HG02610 (cell line): Measurements from ENCODE around the gene ZNF777.
A peak's percentile ranks its signal among the peaks of the same experiment; 100 is the strongest.
"Not testable (repeated sequence)": the region's sequence is repeated elsewhere in the genome, so short reads cannot be mapped to it uniquely, and the experiment has no call there.

Experiments used
- ATAC-seq: cut with Tn5 transposase; IDR thresholded peaks from one replicate; pipeline ENCODE4 v1.9.1; 2021; ENCODE audit warnings: mild to moderate bottlenecking, moderate library complexity; ENCODE audit not compliant: unreplicated experiment

ZNF777 gene

GRCh38 chr7:149455175-149455950, 5.5 kb downstream of the ZNF777 start:
- no peak for ATAC-seq

- no peak for ATAC-seq
These were observed 6.1 kb downstream of the ZNF777 start for GRCh38 chr7:149454750-149455149.

GRCh38 chr7:149454006-149454405, 6.9 kb downstream of the ZNF777 start:
- ATAC-seq, result no peak

GRCh38 chr7:149450821-149451220, 10.0 kb downstream of the ZNF777 start:
- ATAC-seq, result no peak

GRCh38 chr7:149449897-149450296, 11.0 kb downstream of the ZNF777 start:
- no peak for ATAC-seq

GRCh38 chr7:149448961-149449360, 11.9 kb downstream of the ZNF777 start:
- no peak for ATAC-seq

- ATAC-seq, result not testable (repeated sequence)
These were observed 14.8 kb downstream of the ZNF777 start for GRCh38 chr7:149446026-149446425.

GRCh38 chr7:149444287-149444686, 16.6 kb downstream of the ZNF777 start:
- ATAC-seq, result no peak

- no peak for ATAC-seq
These were observed 17.3 kb downstream of the ZNF777 start for GRCh38 chr7:149443523-149443922.

- no peak for ATAC-seq
These were observed 17.9 kb downstream of the ZNF777 start for GRCh38 chr7:149442924-149443323.

GRCh38 chr7:149440222-149440621, 20.6 kb downstream of the ZNF777 start:
- no peak for ATAC-seq

GRCh38 chr7:149436358-149436757, 24.5 kb downstream of the ZNF777 start:
- no peak for ATAC-seq

GRCh38 chr7:149433124-149433523, 27.7 kb downstream of the ZNF777 start:
- no peak for ATAC-seq

GRCh38 chr7:149432121-149432691, 28.7 kb downstream of the ZNF777 start:
- ATAC-seq, result no peak

GRCh38 chr7:149431486-149432120, 29.3 kb downstream of the ZNF777 start:
- no peak for ATAC-seq

- ATAC-seq, result no peak
These were observed 30.7 kb downstream of the ZNF777 start for GRCh38 chr7:149430192-149430591.

GRCh38 chr7:149427893-149428292, 33.0 kb downstream of the ZNF777 start:
- ATAC-seq, result no peak

GRCh38 chr7:149427096-149427680, 33.7 kb downstream of the ZNF777 start:
- no peak for ATAC-seq

GRCh38 chr7:149423449-149424110, 37.3 kb downstream of the ZNF777 start:
- ATAC-seq, result no peak

GRCh38 chr7:149422914-149423301, 38.0 kb downstream of the ZNF777 start:
- peak; percentile 14 for ATAC-seq
